ENCODE measurements around the gene NSUN4.
"Not testable (repeated sequence)": the region's sequence is repeated elsewhere in the genome, so short reads cannot be mapped to it uniquely, and the experiment has no call there.

The NSUN4 gene

GRCh38 chr1:46315669-46316403 lies 24.8 kb upstream of the NSUN4 start:
- Histone ChIP-seq H3K4me1 (ENCODE audit: low read depth, poor library complexity, severe bottlenecking) (no peaks in the 10 kb centered on the region), H3K27me3 (ENCODE audit: insufficient read depth, low read depth) (no peaks in the 10 kb centered on the region), H3K27ac (no peak overlapping the region), H3K9ac (no peak overlapping the region), H4K20me1 (ENCODE audit: insufficient read depth) (no peaks in the 10 kb centered on the region), H3K4me2 (no peak overlapping the region), H2AFZ (ENCODE audit: low read depth) (no peak overlapping the region), H3K36me3 (ENCODE audit: insufficient read depth) (peaks cover 15% of the 10 kb centered on the region; the same call in 1 of the 2 replicates), H3K79me2 (ENCODE audit: insufficient read depth, low read depth) (no peaks in the 10 kb centered on the region), H3K4me3 (IDR thresholded peaks at IDR 0.05; ENCODE audit: insufficient read depth, low read depth, low read length) (no peak overlapping the region)
- TF ChIP-seq, protein P1, sequence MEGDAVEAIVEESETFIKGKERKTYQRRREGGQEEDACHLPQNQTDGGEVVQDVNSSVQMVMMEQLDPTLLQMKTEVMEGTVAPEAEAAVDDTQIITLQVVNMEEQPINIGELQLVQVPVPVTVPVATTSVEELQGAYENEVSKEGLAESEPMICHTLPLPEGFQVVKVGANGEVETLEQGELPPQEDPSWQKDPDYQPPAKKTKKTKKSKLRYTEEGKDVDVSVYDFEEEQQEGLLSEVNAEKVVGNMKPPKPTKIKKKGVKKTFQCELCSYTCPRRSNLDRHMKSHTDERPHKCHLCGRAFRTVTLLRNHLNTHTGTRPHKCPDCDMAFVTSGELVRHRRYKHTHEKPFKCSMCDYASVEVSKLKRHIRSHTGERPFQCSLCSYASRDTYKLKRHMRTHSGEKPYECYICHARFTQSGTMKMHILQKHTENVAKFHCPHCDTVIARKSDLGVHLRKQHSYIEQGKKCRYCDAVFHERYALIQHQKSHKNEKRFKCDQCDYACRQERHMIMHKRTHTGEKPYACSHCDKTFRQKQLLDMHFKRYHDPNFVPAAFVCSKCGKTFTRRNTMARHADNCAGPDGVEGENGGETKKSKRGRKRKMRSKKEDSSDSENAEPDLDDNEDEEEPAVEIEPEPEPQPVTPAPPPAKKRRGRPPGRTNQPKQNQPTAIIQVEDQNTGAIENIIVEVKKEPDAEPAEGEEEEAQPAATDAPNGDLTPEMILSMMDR (conservative IDR thresholded peaks at IDR 0.05; ENCODE audit: low read depth, low read length): no peak

DNA sequence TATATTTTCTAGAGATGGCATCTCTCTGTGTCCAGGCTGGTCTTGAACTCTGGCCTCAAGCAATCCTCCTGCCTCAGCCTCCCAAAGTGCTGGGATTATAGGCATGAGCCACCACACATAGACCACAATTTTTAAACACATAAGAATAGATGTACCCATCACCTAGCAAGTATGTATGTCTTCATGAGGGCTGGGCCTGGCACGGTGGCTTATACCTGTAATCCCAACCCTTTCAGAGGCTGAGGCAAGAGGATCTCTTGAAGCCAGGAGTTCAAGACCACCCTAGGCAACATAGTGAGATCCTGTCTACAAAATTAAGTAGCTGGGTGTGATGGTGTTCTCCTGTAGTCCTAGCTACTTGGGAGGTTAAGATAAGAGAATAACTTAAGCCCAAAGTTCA lies 23.3 kb upstream of the NSUN4 start:
- Histone ChIP-seq H3K79me2 (ENCODE audit: insufficient read depth, low read depth) (no peaks in the 10 kb centered on the region), H3K27ac (no peak overlapping the region), H3K27me3 (ENCODE audit: insufficient read depth, low read depth) (no peaks in the 10 kb centered on the region), H3K36me3 (ENCODE audit: insufficient read depth) (peaks cover 12% of the 10 kb centered on the region; the same call in 1 of the 2 replicates), H3K4me1 (ENCODE audit: low read depth, poor library complexity, severe bottlenecking) (no peaks in the 10 kb centered on the region), H3K9ac (no peak overlapping the region), H3K4me3 (IDR thresholded peaks at IDR 0.05; ENCODE audit: insufficient read depth, low read depth, low read length) (no peak overlapping the region), H3K4me2 (no peak overlapping the region), H4K20me1 (ENCODE audit: insufficient read depth) (no peaks in the 10 kb centered on the region), H2AFZ (ENCODE audit: low read depth) (no peak overlapping the region)
- TF ChIP-seq, protein P1 (conservative IDR thresholded peaks at IDR 0.05; ENCODE audit: low read depth, low read length): no peak

- H3K27me3 ChIP-seq (ENCODE audit: insufficient read depth, low read depth); H3K79me2 ChIP-seq (ENCODE audit: insufficient read depth, low read depth); H3K4me3 ChIP-seq (IDR thresholded peaks at IDR 0.05; ENCODE audit: insufficient read depth, low read depth, low read length); H3K36me3 ChIP-seq (ENCODE audit: insufficient read depth); H4K20me1 ChIP-seq (ENCODE audit: insufficient read depth); H2AFZ ChIP-seq (ENCODE audit: low read depth); H3K27ac ChIP-seq; H3K4me2 ChIP-seq; H3K4me1 ChIP-seq (ENCODE audit: low read depth, poor library complexity, severe bottlenecking); H3K9ac ChIP-seq: not testable (repeated sequence)
Observed at GRCh38 chr1:46319301-46319700, 21.3 kb upstream of the NSUN4 start.

DNA sequence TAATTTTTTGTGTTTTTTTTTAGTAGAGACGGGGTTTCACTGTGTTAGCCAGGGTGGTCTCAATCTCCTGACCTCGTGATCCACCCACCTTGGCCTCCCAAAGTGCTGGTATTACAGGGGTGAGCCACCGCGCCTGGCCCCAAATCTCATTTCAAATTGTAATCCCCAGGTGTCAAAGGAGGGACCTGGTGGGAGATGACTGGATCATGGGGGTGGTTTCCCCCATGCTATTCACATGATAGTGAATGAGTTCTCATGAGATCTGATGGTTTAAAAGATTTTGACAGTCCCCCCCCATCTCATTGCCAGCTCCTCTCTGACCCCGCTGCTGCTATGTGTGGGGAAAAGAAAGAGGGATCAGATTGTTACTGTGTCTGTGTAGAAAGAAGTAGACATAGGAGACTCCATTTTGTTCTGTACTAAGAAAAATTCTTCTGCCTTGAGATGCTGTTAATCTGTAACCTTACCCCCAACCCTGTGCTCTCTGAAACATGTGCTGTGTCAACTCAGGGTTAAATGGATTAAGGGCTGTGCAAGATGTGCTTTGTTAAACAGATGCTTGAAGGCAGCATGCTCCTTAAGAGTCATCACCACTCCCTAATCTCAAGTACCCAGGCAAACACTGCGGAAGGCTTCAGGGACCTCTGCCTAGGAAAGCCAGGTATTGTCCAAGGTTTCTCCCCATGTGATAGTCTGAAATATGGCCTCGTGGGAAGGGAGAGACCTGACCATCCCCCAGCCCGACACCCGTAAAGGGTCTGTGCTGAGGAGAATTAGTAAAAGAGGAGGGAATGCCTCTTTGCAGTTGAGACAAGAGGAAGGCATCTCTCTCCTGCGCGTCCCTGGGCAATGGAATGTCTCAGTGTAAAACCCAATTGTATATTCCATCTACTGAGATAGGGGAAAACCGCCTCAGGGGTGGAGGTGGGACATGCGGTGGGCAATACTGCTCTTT lies 20.4 kb upstream of the NSUN4 start:
- H3K27me3 ChIP-seq (ENCODE audit: insufficient read depth, low read depth); H3K9ac ChIP-seq; H3K4me2 ChIP-seq; H3K4me3 ChIP-seq (IDR thresholded peaks at IDR 0.05; ENCODE audit: insufficient read depth, low read depth, low read length); H3K79me2 ChIP-seq (ENCODE audit: insufficient read depth, low read depth); H3K4me1 ChIP-seq (ENCODE audit: low read depth, poor library complexity, severe bottlenecking); H2AFZ ChIP-seq (ENCODE audit: low read depth); H4K20me1 ChIP-seq (ENCODE audit: insufficient read depth); H3K36me3 ChIP-seq (ENCODE audit: insufficient read depth); H3K27ac ChIP-seq: not testable (repeated sequence)

GRCh38 chr1:46322191-46322590 lies 18.4 kb upstream of the NSUN4 start:
- H3K9ac ChIP-seq; H3K4me3 ChIP-seq (IDR thresholded peaks at IDR 0.05; ENCODE audit: insufficient read depth, low read depth, low read length); H3K27ac ChIP-seq; H3K36me3 ChIP-seq (ENCODE audit: insufficient read depth); H3K4me2 ChIP-seq; H4K20me1 ChIP-seq (ENCODE audit: insufficient read depth); H3K4me1 ChIP-seq (ENCODE audit: low read depth, poor library complexity, severe bottlenecking); H3K79me2 ChIP-seq (ENCODE audit: insufficient read depth, low read depth); H3K27me3 ChIP-seq (ENCODE audit: insufficient read depth, low read depth); H2AFZ ChIP-seq (ENCODE audit: low read depth): not testable (repeated sequence)

- H4K20me1 ChIP-seq (ENCODE audit: insufficient read depth); H3K4me2 ChIP-seq; H3K4me1 ChIP-seq (ENCODE audit: low read depth, poor library complexity, severe bottlenecking); H3K27ac ChIP-seq; H3K4me3 ChIP-seq (IDR thresholded peaks at IDR 0.05; ENCODE audit: insufficient read depth, low read depth, low read length); H3K9ac ChIP-seq; H2AFZ ChIP-seq (ENCODE audit: low read depth); H3K79me2 ChIP-seq (ENCODE audit: insufficient read depth, low read depth); H3K27me3 ChIP-seq (ENCODE audit: insufficient read depth, low read depth); H3K36me3 ChIP-seq (ENCODE audit: insufficient read depth): not testable (repeated sequence)
Observed at GRCh38 chr1:46325285-46326076, 15.1 kb upstream of the NSUN4 start.

- H2AFZ ChIP-seq (ENCODE audit: low read depth); H3K79me2 ChIP-seq (ENCODE audit: insufficient read depth, low read depth); H4K20me1 ChIP-seq (ENCODE audit: insufficient read depth); H3K27ac ChIP-seq; H3K27me3 ChIP-seq (ENCODE audit: insufficient read depth, low read depth); H3K4me3 ChIP-seq (IDR thresholded peaks at IDR 0.05; ENCODE audit: insufficient read depth, low read depth, low read length); H3K36me3 ChIP-seq (ENCODE audit: insufficient read depth); H3K9ac ChIP-seq; H3K4me1 ChIP-seq (ENCODE audit: low read depth, poor library complexity, severe bottlenecking); H3K4me2 ChIP-seq: not testable (repeated sequence)
Observed at GRCh38 chr1:46328182-46328581, 12.4 kb upstream of the NSUN4 start.

- H3K4me2 ChIP-seq; H3K4me3 ChIP-seq (IDR thresholded peaks at IDR 0.05; ENCODE audit: insufficient read depth, low read depth, low read length); H2AFZ ChIP-seq (ENCODE audit: low read depth); H3K27ac ChIP-seq; H3K36me3 ChIP-seq (ENCODE audit: insufficient read depth); H3K4me1 ChIP-seq (ENCODE audit: low read depth, poor library complexity, severe bottlenecking); H3K9ac ChIP-seq; H3K27me3 ChIP-seq (ENCODE audit: insufficient read depth, low read depth); H4K20me1 ChIP-seq (ENCODE audit: insufficient read depth); H3K79me2 ChIP-seq (ENCODE audit: insufficient read depth, low read depth): not testable (repeated sequence)
Observed at GRCh38 chr1:46329807-46330206, 10.8 kb upstream of the NSUN4 start.
